Measurements from ENCODE around the gene CNTN2. TPM values are rescaled to one million over a fixed set of nuclear protein-coding genes. Genes with fewer than 3 reads are reported as not detected.

CNTN2 gene
- total and polyA plus RNA-seq, 4 donors, result 0.01 to 0.48 (median 0.07) TPM

GRCh38 chr1:205013683-205014367, 29.2 kb upstream of the CNTN2 start:
- Histone ChIP-seq H3K9me3 (ENCODE audit: control insufficient read depth in 4 of 4, insufficient read depth in 3 of 4, low read length in 3 of 4) (no peaks in the 10 kb centered on the region), H3K36me3 (ENCODE audit: control insufficient read depth in 4 of 4, insufficient read depth in 4 of 4, low read length in 4 of 4) (no peaks in the 10 kb centered on the region), H3K27me3 (ENCODE audit: control insufficient read depth in 3 of 3, insufficient read depth in 3 of 3, low read length in 2 of 3) (no peaks in the 10 kb centered on the region), H3K27ac (ENCODE audit: low read depth in 1 of 2, low read length in 1 of 2) (no peak overlapping the region), H3K9ac (ENCODE audit: insufficient read depth in 1 of 2, low read length in 2 of 2) (no peak overlapping the region), H3K4me1 (ENCODE audit: control insufficient read depth in 5 of 5, insufficient read depth in 5 of 5, low read length in 5 of 5) (peaks cover 0 to 18% (median 1%) of the 10 kb centered on the region in 5 donors), H3K4me3 (no peak overlapping the region)
- ATAC-seq (ENCODE audit: insufficient read depth, low FRiP score) (no peak), DNase-seq (peak; percentile 78 to 94 (median 83))
- TF ChIP-seq CTCF (IDR thresholded peaks at IDR 0.05; ENCODE audit: control extremely low read depth, extremely low read depth), result no peak
- WGBS, 2 donors, result 43 to 49% methylated on average over 6 of the region's 6 CpGs

GRCh38 chr1:205014783-205015182, 28.2 kb upstream of the CNTN2 start:
- H3K4me1 ChIP-seq (ENCODE audit: control insufficient read depth in 5 of 5, insufficient read depth in 5 of 5, low read length in 5 of 5), result peaks cover 0 to 18% (median 1%) of the 10 kb centered on the region in 5 donors
- no peak overlapping the region for H3K9ac ChIP-seq (ENCODE audit: insufficient read depth in 1 of 2, low read length in 2 of 2)
- no peaks in the 10 kb centered on the region for H3K9me3 ChIP-seq (ENCODE audit: control insufficient read depth in 4 of 4, insufficient read depth in 3 of 4, low read length in 3 of 4)
- 47 to 51% methylated on average over 10 of the region's 10 CpGs for WGBS, 2 donors
- no peak overlapping the region for H3K4me3 ChIP-seq
- no peak for TF ChIP-seq CTCF (IDR thresholded peaks at IDR 0.05; ENCODE audit: control extremely low read depth, extremely low read depth)
- no peaks in the 10 kb centered on the region for H3K36me3 ChIP-seq (ENCODE audit: control insufficient read depth in 4 of 4, insufficient read depth in 4 of 4, low read length in 4 of 4)
- no peak overlapping the region for H3K27ac ChIP-seq (ENCODE audit: low read depth in 1 of 2, low read length in 1 of 2)
- no peaks in the 10 kb centered on the region for H3K27me3 ChIP-seq (ENCODE audit: control insufficient read depth in 3 of 3, insufficient read depth in 3 of 3, low read length in 2 of 3)
- DNase-seq (peak in 1 of 3 donors; percentile 20), ATAC-seq (ENCODE audit: insufficient read depth, low FRiP score) (no peak)

- 76 to 86% methylated on average over 9 of the region's 9 CpGs for WGBS, 2 donors
These were observed 27.8 kb upstream of the CNTN2 start for GRCh38 chr1:205015241-205015640.

More at GRCh38 chr1:205015241-205015640, 27.8 kb upstream of the CNTN2 start:
- ATAC-seq (ENCODE audit: insufficient read depth, low FRiP score), result no peak
- Histone ChIP-seq H3K27me3 (ENCODE audit: control insufficient read depth in 3 of 3, insufficient read depth in 3 of 3, low read length in 2 of 3) (no peaks in the 10 kb centered on the region), H3K9me3 (ENCODE audit: control insufficient read depth in 4 of 4, insufficient read depth in 3 of 4, low read length in 3 of 4) (no peaks in the 10 kb centered on the region), H3K9ac (ENCODE audit: insufficient read depth in 1 of 2, low read length in 2 of 2) (no peak overlapping the region), H3K36me3 (ENCODE audit: control insufficient read depth in 4 of 4, insufficient read depth in 4 of 4, low read length in 4 of 4) (no peaks in the 10 kb centered on the region), H3K27ac (ENCODE audit: low read depth in 1 of 2, low read length in 1 of 2) (no peak overlapping the region), H3K4me3 (no peak overlapping the region), H3K4me1 (ENCODE audit: control insufficient read depth in 5 of 5, insufficient read depth in 5 of 5, low read length in 5 of 5) (peaks cover 0 to 18% (median 1%) of the 10 kb centered on the region in 5 donors)
- no peak for DNase-seq
- no peak for TF ChIP-seq CTCF (IDR thresholded peaks at IDR 0.05; ENCODE audit: control extremely low read depth, extremely low read depth)

Measured in lung (tissue), 12 donors.